DMS153 (cell line): ENCODE data around the gene CRNN.

Experiments
- DNase-seq: peaks from one replicate; lab custom pipeline; 2025; lab: John Stamatoyannopoulos, UW

Gene CRNN

DNA sequence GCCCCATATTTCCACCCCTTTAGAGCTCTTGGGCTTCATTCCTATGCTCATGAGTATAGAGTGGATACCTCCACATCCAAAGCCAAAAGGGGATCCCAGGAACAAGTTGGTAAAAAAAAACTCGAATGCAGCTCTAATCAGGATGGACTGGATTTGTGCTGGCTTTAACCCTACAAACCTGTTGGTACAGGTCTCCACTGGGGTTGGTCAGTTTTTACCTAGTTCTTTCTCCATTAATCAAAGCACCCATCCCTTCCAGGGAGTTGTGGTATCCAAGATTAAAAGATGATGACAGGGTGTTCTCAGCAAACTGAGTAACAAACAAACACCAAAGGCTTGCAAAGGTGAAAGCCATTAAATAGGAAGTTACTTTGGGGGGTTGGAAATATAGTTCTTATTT, 5.9 kb upstream of the CRNN start:
- DNase-seq, result no peak

DNA sequence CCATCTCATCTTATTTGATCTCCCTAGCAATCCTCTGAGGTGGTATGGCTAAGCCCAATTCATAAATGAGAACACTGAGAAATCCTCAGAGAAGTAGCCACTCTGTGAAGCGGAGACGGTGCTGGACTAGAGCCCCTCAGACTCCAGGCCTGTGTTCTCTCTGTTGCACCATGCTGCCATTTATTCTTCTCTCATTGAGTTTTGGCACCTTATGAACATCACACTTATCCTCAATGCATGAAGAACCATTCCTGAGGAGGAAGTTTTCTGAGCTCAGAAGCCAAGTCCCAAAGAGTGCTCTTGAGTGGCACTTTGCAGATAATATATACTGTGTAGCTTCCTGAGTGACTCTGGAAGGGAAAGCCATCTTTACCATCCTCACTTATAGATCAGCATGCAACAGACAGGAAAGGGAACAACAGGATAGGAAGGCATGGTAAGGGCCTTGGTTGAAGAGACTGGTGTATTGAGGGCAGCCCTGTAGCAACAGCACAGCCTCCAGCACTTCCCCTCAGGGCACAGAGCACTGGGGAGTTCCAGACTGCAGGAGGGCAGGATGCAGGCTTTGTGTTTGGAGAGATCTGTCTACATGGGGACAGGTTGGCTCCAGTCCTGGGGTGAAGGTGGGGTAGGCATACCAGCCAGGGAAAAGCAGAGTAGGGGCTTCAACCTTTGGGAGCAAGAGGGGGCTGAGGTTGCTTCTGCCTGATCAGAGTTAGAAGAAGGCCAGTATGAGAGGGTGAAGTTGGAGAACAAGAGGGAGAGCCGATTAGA, 1.6 kb upstream of the CRNN start:
- no peak for DNase-seq

DNA sequence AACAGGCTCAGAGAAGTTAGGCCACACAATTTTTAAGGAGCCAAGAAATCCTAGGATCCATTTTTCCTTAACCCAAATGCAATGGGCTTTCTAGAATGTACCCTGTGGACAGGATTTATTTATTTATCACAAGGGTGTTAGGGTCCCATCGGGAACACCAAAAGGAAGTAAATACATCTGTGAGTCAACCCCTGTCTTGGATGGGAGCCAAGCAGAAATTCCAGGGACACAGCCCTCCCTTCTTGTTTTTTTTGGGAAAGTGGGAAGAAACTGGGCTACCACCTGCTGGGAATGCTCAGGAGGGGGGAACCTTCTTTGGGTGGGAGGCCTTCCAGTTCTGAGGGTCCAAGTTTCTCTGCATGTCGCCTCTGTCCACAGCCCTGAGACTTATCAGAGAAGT, 1.3 kb downstream of the CRNN start:
- no peak for DNase-seq

DNA sequence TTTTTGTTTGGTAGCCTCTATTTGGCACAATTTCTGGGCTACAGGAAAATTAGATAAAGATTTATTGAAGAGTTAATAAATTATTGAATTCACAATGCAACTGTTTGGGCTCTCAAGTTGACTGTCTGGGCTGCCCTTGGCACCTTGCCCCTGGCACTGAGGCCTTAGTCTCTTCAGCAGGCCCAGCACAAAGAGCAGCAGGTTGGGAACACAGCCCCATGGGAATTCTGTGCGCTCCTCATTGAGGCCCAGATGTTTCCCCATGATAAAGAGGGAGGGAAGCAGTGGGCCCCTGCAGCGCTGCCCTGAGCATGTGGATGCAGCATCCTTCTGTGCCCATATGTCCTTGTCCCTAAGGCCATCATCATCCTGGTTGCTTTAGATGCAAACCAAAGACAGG, 2.9 kb downstream of the CRNN start:
- DNase-seq, result no peak

DNA sequence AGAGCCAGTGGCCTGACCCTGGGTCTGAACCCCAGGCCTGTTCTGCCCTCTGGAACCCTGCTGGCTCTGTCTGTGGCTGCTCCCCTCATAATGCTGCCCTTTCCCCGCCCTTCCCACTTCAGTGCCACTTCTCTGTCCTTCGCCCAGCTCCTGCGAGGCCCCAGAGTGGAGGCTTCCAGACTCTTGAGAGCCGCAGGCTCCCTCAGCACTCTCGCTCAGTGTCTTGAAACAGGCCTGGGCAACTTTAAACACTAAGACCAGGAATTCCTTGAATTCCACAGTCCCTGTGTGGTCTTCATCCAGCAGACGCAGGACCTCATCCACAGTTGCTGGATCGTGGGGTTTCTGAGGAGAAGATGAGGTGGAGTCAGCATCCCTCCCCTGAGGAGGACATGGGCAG, 3.5 kb downstream of the CRNN start:
- no peak for DNase-seq

DNA sequence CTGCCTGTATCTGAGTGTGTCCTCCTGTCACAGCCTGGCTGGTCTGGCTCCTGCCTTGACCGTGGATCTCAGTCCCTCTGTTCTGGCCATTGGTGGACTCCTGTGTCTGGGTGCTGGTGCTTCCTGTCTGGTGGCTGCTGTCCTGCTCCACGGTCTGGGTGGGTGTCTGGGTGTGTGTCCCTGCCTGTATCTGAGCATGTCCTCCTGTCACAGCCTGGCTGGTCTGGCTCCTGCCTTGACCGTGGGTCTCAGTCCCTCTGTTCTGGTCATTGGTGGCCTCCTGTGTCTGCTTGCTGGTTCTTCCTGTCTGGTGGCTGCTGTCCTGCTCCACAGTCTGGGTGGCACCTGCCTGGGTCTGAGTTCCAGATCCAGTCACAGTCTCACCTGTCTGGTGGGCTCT, 4.0 kb downstream of the CRNN start:
- DNase-seq, result no peak

DNA sequence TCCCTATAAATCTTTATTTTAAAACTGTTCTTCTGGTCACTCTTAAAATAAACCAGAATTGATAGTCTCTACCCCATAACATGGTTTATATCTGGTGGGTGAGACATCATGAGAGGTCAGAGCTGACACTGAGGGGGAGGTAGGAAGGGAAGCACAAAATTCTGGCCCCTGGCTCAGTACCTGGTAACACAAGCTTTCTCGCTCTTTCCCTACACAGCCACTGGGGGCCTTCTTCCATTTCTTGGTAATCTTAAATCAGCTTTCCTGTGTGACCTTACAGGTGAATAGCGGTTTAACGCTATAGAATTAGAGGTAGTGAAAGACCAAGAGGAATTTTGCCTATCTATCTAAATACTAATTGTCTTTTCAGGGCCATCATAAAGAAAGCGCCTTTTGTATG, 5.4 kb downstream of the CRNN start:
- DNase-seq, result no peak

DNA sequence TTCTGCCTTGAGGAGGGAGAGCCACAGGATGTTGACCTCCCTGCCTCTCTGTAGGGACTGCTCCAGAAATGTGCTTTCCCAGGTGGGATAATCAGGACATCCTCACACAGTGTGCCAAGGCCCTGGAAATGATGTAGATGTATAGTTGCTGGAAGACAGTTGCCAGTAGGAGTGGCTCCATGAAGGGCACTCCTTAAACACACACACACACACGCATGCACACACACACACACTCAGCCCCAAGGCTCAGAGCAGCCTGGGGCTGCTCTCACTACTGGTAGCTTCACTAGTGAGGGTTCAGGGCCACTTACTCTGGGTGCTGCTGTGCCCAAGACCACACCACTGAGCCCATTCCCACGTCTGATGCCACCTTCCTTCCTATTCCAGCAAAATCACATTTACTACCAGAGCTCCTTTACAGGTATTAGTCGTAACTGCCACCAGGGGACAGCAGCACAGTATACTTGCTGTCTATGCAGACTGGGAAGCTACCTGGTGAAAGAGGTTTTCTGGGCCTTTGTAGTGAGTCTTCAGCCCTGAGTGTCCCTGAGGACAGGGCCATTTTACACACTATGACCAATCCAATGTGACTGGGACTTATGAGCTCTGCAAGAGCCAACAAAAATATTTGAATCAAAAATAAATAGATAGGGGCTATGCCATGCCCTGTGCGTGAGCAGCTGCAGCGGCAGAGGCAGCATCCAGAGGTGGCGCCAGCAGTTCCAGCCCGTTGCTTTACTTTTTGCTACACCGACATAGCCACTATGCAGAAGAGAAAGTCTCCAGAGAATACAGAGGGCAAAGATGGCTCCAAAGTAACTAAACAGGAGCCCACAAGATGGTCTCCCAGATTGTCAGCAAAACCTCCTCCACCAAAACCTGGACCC, 15.0 kb downstream of the CRNN start:
- DNase-seq, result no peak

DNA sequence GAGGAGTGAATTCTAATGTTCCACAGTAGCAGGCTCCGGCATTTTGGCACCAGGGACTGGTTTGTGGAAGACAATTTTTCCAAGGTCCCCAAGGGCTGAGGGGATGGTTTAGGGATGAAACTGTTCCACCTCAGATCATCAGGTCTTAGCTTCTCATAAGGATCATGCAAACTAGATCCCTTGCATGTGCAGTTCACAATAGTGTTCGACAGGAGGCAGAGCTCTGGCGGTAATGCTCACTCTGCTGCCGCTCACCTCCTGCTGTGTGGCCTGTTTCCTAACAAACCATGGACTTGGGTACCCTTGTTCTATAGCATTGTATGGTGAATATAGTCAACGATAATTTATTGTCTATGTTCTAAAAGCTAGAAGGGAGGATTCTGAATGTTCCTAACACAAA, 16.6 kb downstream of the CRNN start:
- DNase-seq, result no peak

DNA sequence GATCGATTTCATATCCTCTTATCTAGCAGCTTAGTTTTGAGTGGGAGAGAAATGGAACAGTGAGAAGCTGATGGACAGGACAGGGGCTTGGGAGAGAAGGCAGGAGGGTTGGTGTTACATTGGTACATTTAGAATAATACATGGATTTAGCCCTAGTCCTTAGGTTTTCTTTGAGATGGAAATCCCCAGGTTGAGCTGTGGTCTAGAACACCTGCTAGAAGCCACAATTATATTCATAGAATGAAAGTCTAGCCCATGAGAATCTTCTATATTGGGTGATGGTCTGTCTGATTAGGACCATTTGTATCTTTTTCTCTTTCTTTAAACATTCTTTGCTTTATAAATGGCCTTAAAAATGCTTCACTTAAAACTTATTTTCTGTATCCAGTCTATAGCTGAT, 19.9 kb downstream of the CRNN start:
- DNase-seq, result no peak

DNA sequence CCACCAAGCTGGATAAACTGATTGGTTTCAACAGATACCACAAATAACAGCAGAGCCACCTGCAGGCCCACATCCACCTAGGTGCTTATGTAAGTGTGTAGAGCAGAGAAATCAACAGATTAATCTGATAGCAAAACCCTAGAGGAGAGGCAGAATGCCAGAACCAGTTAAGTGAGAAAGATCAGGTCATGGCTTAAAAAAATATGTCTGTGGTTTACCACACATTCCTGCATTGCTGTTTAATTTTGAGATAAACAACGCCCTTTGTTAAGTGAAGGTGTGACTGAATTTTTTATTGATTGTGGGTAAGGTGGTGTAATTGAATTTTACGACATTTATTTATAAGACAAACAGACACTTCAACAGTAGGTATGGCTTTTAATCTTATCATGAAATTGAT, 21.2 kb downstream of the CRNN start:
- DNase-seq, result no peak

DNA sequence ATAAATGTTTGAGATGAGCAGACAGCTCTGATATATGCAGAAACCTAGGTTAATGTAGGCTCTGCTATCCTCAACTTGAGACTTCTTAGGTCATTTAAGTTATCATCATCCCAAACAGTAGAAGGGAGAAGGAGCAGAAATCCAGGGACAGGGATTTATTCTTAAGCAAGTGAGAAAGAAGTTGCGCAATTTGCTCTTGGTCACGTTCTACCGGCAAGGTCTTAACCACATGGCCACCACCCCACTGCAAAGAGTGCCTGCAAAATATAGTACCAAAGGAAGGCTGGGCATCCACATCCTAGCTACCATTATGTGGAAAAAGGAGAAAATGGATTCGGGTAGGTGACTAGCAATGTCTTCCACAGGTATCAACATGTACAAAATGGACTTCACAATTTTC, 25.2 kb downstream of the CRNN start:
- DNase-seq, result no peak

DNA sequence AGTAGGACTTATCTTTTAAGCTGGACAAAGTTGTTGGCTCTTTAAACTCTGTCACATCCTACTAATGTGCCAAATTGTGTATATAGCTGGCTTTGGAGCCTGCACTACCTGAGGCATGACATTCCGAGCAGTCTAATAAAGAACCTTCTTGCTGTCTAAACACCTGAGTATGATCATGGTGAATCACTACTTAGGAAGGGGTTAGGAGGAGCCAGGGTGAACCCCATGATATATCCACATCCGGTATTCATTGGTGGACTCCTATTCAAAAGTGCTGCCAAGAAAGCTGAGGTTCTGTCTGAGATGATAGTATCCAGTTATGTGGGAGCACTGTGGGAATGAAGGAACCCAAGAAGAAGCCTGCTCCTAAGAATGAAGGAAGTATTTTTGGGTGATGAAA, 27.1 kb downstream of the CRNN start:
- DNase-seq, result no peak

DNA sequence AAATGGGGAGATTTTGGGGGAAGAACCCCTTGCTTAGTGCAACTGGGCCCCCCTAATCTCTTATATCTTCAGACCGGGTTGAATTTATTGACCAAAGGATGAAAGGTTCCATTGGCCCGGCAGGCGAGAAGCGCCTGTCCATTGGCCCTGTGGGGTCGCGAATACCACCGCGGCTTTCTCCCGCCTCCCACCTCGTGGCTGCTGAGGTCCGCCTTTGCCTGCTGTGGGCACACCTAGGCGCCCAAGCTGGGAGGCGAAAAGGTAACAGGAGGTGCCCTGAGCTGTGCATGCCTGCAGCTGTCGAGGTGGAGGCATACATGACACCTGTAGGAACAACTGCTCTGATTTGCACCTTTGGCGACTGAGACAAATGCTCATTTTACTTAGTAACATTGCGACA, 33.1 kb downstream of the CRNN start:
- no peak for DNase-seq

DNA sequence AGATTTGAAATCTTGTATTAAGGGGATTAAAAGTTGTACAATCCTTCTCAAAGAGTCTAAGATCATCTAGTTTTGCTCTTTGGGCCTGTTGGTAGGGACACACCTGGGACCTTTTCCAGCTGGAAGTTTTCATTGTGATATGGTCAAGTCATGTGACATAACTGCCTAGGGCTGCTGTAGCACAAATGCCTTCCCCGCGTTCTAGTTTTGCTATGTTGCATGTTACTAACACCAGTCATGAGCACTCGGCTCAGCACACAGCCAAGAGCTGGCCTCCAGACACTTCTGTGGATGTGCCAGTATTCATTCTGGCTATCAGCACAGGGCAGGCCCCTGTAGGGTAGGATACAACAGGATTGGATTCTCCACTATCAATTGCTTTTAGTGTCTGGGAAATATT, 39.6 kb downstream of the CRNN start:
- DNase-seq, result no peak

DNA sequence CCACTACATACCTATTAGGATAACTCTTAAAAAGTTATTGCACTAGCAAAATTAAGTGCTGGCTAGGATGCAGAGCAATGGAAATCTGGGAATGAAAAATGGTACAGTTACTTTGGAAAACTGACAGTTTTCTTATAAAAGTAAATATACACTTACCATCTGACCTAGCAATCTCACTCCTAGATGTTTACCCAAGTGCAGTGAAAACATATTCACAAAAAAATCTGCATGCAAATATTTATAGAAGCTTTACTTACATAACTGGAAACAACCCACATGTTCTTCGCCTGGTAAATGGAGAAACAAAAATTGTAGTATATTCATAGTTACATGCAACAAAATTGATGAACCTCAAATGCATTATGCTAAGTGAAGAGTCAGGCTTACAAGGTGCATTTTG, 41.4 kb downstream of the CRNN start:
- DNase-seq, result no peak

DNA sequence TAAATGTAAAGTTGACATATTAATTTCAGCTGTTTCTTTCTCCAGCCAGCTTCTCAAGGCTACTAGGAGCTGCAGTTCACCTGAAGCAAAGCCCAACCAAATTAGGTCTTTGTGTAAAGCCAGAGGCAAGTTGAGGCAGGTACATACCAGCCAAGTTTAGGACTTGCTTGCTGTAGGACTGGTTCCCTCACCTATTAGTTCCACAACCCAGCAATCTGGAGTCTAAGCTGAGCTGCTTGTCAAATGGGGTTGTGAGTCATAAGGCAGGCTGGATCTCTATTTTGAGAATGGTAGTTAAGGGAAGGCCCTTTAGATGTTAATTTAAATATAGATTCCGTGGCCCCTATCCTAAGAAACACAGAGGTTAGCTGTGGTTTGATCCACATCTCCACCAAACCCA, 46.6 kb downstream of the CRNN start:
- no peak for DNase-seq

DNA sequence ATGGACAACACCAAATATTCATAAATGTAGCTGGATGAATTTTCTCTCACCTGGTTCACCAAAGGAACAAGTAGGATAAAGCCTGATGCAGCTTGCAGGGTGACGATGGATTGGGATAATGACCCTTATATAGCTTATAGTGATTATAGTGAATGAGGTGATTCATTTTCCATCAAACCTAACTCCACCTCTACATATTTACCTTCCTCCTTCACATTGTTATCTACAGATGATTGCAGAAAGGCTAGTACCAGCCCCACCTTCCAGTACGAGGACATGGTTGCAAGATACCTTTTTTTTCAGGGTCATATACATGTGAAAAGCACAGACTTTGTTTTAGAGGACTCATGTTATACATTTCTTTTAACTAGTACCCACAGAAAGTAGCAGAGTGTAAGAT, 54.2 kb downstream of the CRNN start, which contains the start of gene FLG2:
Gene FLG2 (minus strand): TSS at position 101 of the 400 bp plus-strand sequence. CDS start 1,122 bp downstream, outside the sequence.
- DNase-seq, result no peak
